Tibial nerve (tissue), 4 donors: ENCODE results near the gene NELFA.

ENCODE experiments used
- CTCF ChIP-seq, 5 experiments: fragments of 200-600 bp in 3 of 5; fragments of 450-650 bp in 2 of 5; sonication (generic) in 3 of 5; IDR thresholded peaks; one replicate each; pipeline ENCODE4 v1.5.1; 2016 to 2019; ENCODE audit warnings: antibody characterized with exemption in 5 of 5, mild to moderate bottlenecking in 3 of 5, moderate library complexity in 2 of 5
- EP300 ChIP-seq, 2 donors: sonication (generic); formaldehyde crosslinking; IDR thresholded peaks; one replicate each; pipeline ENCODE4 v1.6.1; 2017; ENCODE audit warnings: antibody characterized with exemption in 2 of 2, mild to moderate bottlenecking in 1 of 2
- POLR2A ChIP-seq, 2 donors: fragments of 450-650 bp; IDR thresholded peaks; one replicate each; pipeline ENCODE4 v1.6.1; 2017; ENCODE audit warnings: antibody characterized with exemption in 2 of 2, mild to moderate bottlenecking in 2 of 2, moderate library complexity in 2 of 2

GRCh38 chr4:2041239-2042130 is 32.7 kb upstream of the NELFA start:
- TF ChIP-seq EP300 (IDR thresholded peaks at IDR 0.05) = no peak
- TF ChIP-seq CTCF (IDR thresholded peaks at IDR 0.05) = no peak
- TF ChIP-seq POLR2A (IDR thresholded peaks at IDR 0.05) = no peak
